Measurements from ENCODE around the gene WRAP73.

DNA sequence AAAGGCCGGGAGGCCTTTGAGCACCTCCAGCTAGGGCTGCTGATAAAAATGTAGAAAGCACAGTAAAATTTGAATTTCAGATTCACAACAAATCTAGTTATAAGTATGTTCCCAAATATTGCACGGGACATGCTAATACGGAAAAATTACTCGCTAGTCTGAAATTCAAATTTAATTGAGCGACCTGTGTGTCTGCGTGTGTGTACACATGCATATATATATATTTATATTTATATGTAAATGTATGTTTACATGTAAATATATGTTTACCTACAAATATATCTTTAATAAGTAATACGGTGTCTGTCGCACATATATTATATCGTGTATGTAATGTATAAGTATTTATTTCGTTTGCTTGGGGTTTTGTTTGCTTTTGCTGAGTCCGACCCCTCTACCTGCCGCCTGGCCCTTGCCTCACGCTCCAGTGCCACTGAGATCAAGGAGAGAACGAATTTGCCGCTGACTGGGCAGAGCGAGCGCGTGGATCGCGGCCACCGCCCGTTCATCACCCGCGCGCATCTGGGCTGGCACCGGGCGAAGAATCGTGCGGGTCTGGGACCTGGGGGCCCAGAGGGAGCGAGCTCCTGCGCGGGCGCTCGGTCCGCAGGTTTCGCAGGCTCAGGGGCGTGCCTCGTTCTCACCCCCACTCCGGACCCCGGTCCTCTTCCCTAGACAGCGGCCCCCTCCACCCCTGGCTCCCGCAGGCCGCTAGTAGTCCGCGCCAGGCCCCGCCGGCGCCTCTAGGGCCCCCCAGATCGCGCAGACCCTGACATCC is 534 bp upstream of the WRAP73 start:
- TF ChIP-seq POLR2A (IDR thresholded peaks at IDR 0.05): no peak
- TF ChIP-seq, protein P1, sequence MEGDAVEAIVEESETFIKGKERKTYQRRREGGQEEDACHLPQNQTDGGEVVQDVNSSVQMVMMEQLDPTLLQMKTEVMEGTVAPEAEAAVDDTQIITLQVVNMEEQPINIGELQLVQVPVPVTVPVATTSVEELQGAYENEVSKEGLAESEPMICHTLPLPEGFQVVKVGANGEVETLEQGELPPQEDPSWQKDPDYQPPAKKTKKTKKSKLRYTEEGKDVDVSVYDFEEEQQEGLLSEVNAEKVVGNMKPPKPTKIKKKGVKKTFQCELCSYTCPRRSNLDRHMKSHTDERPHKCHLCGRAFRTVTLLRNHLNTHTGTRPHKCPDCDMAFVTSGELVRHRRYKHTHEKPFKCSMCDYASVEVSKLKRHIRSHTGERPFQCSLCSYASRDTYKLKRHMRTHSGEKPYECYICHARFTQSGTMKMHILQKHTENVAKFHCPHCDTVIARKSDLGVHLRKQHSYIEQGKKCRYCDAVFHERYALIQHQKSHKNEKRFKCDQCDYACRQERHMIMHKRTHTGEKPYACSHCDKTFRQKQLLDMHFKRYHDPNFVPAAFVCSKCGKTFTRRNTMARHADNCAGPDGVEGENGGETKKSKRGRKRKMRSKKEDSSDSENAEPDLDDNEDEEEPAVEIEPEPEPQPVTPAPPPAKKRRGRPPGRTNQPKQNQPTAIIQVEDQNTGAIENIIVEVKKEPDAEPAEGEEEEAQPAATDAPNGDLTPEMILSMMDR (IDR thresholded peaks at IDR 0.05): no peak
- peak; percentile 13 to 59 (median 57) for TF ChIP-seq POLR2AphosphoS5 (IDR thresholded peaks at IDR 0.05)

Data from transverse colon (tissue), 4 donors.